Neural progenitor cell (in vitro differentiated cells): ENCODE data around the gene RDH11.

Source experiments
- CTCF ChIP-seq: fragments of 200-600 bp; sonication (generic); IDR thresholded peaks from 2 replicates; pipeline ENCODE4 v1.5.1; 2017; ENCODE audit warnings: antibody characterized with exemption, mild to moderate bottlenecking
- EZH2 ChIP-seq: fragments of 200-600 bp; sonication (generic); IDR thresholded peaks from 2 replicates; pipeline ENCODE4 v1.6.1; 2017; ENCODE audit warnings: antibody characterized with exemption, mild to moderate bottlenecking, moderate library complexity
- EZH2phosphoT487 ChIP-seq: fragments of 200-600 bp; sonication (generic); IDR thresholded peaks from 2 replicates; pipeline ENCODE4 v1.6.1; 2017; ENCODE audit warnings: antibody characterized with exemption

DNA sequence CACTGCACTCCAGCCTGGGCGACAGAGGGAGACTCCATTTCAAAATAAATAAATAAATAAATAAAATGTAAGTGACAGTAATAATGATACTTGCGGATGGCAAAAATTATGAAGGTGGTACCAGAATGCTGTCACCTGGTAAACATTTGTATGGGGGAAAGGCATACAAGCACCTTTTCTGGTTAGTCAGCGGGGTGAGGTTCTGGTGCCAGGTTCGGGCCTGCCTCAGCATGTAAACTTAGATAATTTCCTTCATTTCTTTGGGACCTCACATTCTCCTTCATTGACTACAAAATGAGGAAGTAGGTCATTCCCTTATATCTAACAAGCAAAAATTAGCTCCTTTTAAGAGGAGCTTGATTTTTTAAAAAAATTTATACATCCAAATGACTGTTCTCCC, 31.9 kb downstream of the RDH11 start:
- TF ChIP-seq CTCF: no peak
- no peak for TF ChIP-seq EZH2
- TF ChIP-seq EZH2phosphoT487: no peak
